ENCODE measurements around the gene OSBPL9. TPM values are rescaled to one million over a fixed set of nuclear protein-coding genes. Genes with fewer than 3 reads are reported as not detected.
A peak's percentile ranks its signal among the peaks of the same experiment; 100 is the strongest.

Gene OSBPL9
- total RNA-seq, 1 donor from 2014 or later = 149 TPM

GRCh38 chr1:51760872-51761271 lies 144.0 kb downstream of the OSBPL9 start:
- H3K9ac ChIP-seq = no peak overlapping the region
- no peaks in the 10 kb centered on the region for H3K27me3 ChIP-seq
- H3K27ac ChIP-seq = no peak overlapping the region
- H3K9me3 ChIP-seq (ENCODE audit: low read depth) = no peaks in the 10 kb centered on the region
- H3K4me3 ChIP-seq = no peak overlapping the region
- H3K36me3 ChIP-seq = peaks cover 12% of the 10 kb centered on the region
- H3F3A ChIP-seq (ENCODE audit: low read depth) = no peaks in the 10 kb centered on the region
- H3K4me1 ChIP-seq = no peaks in the 10 kb centered on the region
- no peaks in the 10 kb centered on the region for H3K4me1 Mint-ChIP-seq
- H3K27me3 Mint-ChIP-seq (ENCODE audit: insufficient read depth, low read depth) = no peaks in the 10 kb centered on the region
- H3K27ac Mint-ChIP-seq = no peak overlapping the region
- TF ChIP-seq EZH2 (IDR thresholded peaks at IDR 0.05) = no peak
- H3K9me3 Mint-ChIP-seq = no peaks in the 10 kb centered on the region
- DNase-seq (ENCODE audit: low spot score) = no peak
- H3K36me3 Mint-ChIP-seq = peaks cover 10% of the 10 kb centered on the region
- no peaks in the 10 kb centered on the region for H4K20me1 ChIP-seq (ENCODE audit: low read depth)
- H3K79me2 ChIP-seq (ENCODE audit: low read depth) = no peaks in the 10 kb centered on the region
- H3K4me2 ChIP-seq = no peak overlapping the region
- no peak overlapping the region for H3K4me3 Mint-ChIP-seq
- no peak overlapping the region for H2AFZ ChIP-seq (replicated peaks)

- Histone ChIP-seq H3F3A (ENCODE audit: low read depth) (no peaks in the 10 kb centered on the region), H3K9ac (no peak overlapping the region), H3K36me3 (peaks cover 13% of the 10 kb centered on the region), H3K9me3 (ENCODE audit: low read depth) (no peaks in the 10 kb centered on the region), H3K4me3 (no peak overlapping the region), H3K27ac (no peak overlapping the region), H3K79me2 (ENCODE audit: low read depth) (no peaks in the 10 kb centered on the region), H3K4me1 (no peaks in the 10 kb centered on the region), H4K20me1 (ENCODE audit: low read depth) (no peaks in the 10 kb centered on the region), H3K27me3 (no peaks in the 10 kb centered on the region), H2AFZ (replicated peaks) (no peak overlapping the region), H3K4me2 (no peak overlapping the region)
- Mint-ChIP-seq H3K9me3 (no peaks in the 10 kb centered on the region), H3K4me3 (no peak overlapping the region), H3K36me3 (peaks cover 14% of the 10 kb centered on the region), H3K27ac (no peak overlapping the region), H3K27me3 (ENCODE audit: insufficient read depth, low read depth) (no peaks in the 10 kb centered on the region), H3K4me1 (no peaks in the 10 kb centered on the region)
- DNase-seq (ENCODE audit: low spot score) = no peak
- no peak for TF ChIP-seq EZH2phosphoT487 (IDR thresholded peaks at IDR 0.05)
- TF ChIP-seq, protein P1, sequence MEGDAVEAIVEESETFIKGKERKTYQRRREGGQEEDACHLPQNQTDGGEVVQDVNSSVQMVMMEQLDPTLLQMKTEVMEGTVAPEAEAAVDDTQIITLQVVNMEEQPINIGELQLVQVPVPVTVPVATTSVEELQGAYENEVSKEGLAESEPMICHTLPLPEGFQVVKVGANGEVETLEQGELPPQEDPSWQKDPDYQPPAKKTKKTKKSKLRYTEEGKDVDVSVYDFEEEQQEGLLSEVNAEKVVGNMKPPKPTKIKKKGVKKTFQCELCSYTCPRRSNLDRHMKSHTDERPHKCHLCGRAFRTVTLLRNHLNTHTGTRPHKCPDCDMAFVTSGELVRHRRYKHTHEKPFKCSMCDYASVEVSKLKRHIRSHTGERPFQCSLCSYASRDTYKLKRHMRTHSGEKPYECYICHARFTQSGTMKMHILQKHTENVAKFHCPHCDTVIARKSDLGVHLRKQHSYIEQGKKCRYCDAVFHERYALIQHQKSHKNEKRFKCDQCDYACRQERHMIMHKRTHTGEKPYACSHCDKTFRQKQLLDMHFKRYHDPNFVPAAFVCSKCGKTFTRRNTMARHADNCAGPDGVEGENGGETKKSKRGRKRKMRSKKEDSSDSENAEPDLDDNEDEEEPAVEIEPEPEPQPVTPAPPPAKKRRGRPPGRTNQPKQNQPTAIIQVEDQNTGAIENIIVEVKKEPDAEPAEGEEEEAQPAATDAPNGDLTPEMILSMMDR (IDR thresholded peaks at IDR 0.05) = no peak
Observed at GRCh38 chr1:51761351-51761750, 144.5 kb downstream of the OSBPL9 start.

- Histone ChIP-seq H3K27ac (no peak overlapping the region), H3K36me3 (peaks cover 6% of the 10 kb centered on the region)
- peak; percentile 68 for DNase-seq (ENCODE audit: low spot score)
Observed at GRCh38 chr1:51768971-51769588, 152.2 kb downstream of the OSBPL9 start.

GRCh38 chr1:51776408-51776807 lies 159.5 kb downstream of the OSBPL9 start:
- no peak for TF ChIP-seq EZH2phosphoT487 (IDR thresholded peaks at IDR 0.05)
- TF ChIP-seq, protein P1 (IDR thresholded peaks at IDR 0.05) = no peak
- no peak for TF ChIP-seq EZH2 (IDR thresholded peaks at IDR 0.05)
- no peak overlapping the region for H3K4me3 Mint-ChIP-seq

More at GRCh38 chr1:51768971-51769588, 152.2 kb downstream of the OSBPL9 start:
- no peak overlapping the region for H3K4me3 Mint-ChIP-seq
- H3K27ac Mint-ChIP-seq = no peak overlapping the region
- H4K20me1 ChIP-seq (ENCODE audit: low read depth) = no peaks in the 10 kb centered on the region
- no peaks in the 10 kb centered on the region for H3K9me3 Mint-ChIP-seq
- no peak overlapping the region for H2AFZ ChIP-seq (replicated peaks)
- peaks cover 8% of the 10 kb centered on the region for H3F3A ChIP-seq (ENCODE audit: low read depth)
- TF ChIP-seq, protein P1 (IDR thresholded peaks at IDR 0.05) = peak; percentile 90
- TF ChIP-seq EZH2phosphoT487 (IDR thresholded peaks at IDR 0.05) (no peak), EZH2 (IDR thresholded peaks at IDR 0.05) (no peak)
- H3K36me3 Mint-ChIP-seq = peaks cover 27% of the 10 kb centered on the region
- H3K4me1 ChIP-seq = no peaks in the 10 kb centered on the region
- H3K9me3 ChIP-seq (ENCODE audit: low read depth) = no peaks in the 10 kb centered on the region
- H3K4me1 Mint-ChIP-seq = no peaks in the 10 kb centered on the region
- no peaks in the 10 kb centered on the region for H3K79me2 ChIP-seq (ENCODE audit: low read depth)
- H3K4me3 ChIP-seq = no peak overlapping the region
- no peak overlapping the region for H3K9ac ChIP-seq
- H3K4me2 ChIP-seq = no peak overlapping the region
- H3K27me3 ChIP-seq = no peaks in the 10 kb centered on the region
- H3K27me3 Mint-ChIP-seq (ENCODE audit: insufficient read depth, low read depth) = no peaks in the 10 kb centered on the region

More at GRCh38 chr1:51776408-51776807, 159.5 kb downstream of the OSBPL9 start:
- Histone ChIP-seq H2AFZ (replicated peaks) (no peak overlapping the region), H3K27ac (no peak overlapping the region), H3K9ac (no peak overlapping the region), H3K4me2 (no peak overlapping the region), H3K27me3 (no peaks in the 10 kb centered on the region), H3K4me3 (no peak overlapping the region), H3K9me3 (ENCODE audit: low read depth) (no peaks in the 10 kb centered on the region), H3K36me3 (peaks cover 22% of the 10 kb centered on the region), H4K20me1 (ENCODE audit: low read depth) (no peaks in the 10 kb centered on the region), H3F3A (ENCODE audit: low read depth) (no peaks in the 10 kb centered on the region), H3K4me1 (no peaks in the 10 kb centered on the region), H3K79me2 (ENCODE audit: low read depth) (no peaks in the 10 kb centered on the region)
- H3K27ac Mint-ChIP-seq = no peak overlapping the region
- DNase-seq (ENCODE audit: low spot score) = no peak
- H3K27me3 Mint-ChIP-seq (ENCODE audit: insufficient read depth, low read depth) = no peaks in the 10 kb centered on the region
- H3K4me1 Mint-ChIP-seq = no peaks in the 10 kb centered on the region
- no peaks in the 10 kb centered on the region for H3K9me3 Mint-ChIP-seq
- peaks cover 32% of the 10 kb centered on the region for H3K36me3 Mint-ChIP-seq
